ENCODE data around the gene MDN1.

MDN1 gene, protein sequence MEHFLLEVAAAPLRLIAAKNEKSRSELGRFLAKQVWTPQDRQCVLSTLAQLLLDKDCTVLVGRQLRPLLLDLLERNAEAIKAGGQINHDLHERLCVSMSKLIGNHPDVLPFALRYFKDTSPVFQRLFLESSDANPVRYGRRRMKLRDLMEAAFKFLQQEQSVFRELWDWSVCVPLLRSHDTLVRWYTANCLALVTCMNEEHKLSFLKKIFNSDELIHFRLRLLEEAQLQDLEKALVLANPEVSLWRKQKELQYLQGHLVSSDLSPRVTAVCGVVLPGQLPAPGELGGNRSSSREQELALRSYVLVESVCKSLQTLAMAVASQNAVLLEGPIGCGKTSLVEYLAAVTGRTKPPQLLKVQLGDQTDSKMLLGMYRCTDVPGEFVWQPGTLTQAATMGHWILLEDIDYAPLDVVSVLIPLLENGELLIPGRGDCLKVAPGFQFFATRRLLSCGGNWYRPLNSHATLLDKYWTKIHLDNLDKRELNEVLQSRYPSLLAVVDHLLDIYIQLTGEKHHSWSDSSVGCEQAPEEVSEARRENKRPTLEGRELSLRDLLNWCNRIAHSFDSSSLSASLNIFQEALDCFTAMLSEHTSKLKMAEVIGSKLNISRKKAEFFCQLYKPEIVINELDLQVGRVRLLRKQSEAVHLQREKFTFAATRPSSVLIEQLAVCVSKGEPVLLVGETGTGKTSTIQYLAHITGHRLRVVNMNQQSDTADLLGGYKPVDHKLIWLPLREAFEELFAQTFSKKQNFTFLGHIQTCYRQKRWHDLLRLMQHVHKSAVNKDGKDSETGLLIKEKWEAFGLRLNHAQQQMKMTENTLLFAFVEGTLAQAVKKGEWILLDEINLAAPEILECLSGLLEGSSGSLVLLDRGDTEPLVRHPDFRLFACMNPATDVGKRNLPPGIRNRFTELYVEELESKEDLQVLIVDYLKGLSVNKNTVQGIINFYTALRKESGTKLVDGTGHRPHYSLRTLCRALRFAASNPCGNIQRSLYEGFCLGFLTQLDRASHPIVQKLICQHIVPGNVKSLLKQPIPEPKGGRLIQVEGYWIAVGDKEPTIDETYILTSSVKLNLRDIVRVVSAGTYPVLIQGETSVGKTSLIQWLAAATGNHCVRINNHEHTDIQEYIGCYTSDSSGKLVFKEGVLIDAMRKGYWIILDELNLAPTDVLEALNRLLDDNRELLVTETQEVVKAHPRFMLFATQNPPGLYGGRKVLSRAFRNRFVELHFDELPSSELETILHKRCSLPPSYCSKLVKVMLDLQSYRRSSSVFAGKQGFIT (N-terminal part only)

DNA sequence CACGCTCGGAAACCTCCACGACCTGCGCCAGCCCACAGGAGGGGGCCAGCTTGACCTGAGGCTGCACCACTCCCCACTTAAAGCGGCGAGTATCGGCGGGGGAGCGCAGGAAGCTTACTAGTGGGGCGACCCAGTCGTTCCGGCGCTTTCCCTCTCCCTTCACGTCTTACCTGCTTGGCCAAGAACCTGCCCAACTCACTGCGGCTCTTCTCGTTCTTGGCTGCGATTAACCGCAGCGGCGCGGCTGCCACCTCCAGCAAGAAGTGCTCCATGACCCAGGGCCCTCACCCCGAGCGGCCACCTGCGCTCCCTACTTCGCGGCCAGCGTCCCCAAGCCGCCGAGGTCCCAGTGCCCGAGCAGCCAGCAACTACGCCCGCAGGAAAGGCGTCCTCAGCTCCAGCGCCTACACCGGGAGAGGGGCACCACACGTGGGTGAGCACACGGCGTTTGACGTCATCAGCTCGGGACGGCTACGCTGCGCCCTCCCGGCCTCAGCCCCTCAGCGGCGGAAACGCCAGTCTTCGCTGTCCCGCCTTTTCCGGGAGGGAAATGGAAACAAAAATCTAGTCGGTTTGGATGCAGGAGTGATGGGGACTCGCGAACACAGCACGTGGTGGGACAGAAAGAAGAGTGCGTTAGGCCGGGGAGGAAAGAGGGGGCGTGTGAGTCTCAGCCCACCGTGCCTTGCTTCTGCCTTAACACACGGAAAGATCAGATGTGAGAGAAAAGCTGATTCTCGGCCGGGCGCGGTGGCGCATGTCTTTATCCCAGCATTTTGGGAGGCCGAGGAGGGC is at the start of gene MDN1:
TSS of gene MDN1 (minus strand) at position 459 of the 795 bp plus-strand sequence. CDS start at position 272, 187 bp downstream.
- no peak for TF ChIP-seq ZFX (IDR thresholded peaks at IDR 0.05)
- TF ChIP-seq, protein P1, sequence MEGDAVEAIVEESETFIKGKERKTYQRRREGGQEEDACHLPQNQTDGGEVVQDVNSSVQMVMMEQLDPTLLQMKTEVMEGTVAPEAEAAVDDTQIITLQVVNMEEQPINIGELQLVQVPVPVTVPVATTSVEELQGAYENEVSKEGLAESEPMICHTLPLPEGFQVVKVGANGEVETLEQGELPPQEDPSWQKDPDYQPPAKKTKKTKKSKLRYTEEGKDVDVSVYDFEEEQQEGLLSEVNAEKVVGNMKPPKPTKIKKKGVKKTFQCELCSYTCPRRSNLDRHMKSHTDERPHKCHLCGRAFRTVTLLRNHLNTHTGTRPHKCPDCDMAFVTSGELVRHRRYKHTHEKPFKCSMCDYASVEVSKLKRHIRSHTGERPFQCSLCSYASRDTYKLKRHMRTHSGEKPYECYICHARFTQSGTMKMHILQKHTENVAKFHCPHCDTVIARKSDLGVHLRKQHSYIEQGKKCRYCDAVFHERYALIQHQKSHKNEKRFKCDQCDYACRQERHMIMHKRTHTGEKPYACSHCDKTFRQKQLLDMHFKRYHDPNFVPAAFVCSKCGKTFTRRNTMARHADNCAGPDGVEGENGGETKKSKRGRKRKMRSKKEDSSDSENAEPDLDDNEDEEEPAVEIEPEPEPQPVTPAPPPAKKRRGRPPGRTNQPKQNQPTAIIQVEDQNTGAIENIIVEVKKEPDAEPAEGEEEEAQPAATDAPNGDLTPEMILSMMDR (conservative IDR thresholded peaks at IDR 0.05), result no peak
- H3K27ac ChIP-seq, result peak within 1 kb of the TSS; percentile 71

DNA sequence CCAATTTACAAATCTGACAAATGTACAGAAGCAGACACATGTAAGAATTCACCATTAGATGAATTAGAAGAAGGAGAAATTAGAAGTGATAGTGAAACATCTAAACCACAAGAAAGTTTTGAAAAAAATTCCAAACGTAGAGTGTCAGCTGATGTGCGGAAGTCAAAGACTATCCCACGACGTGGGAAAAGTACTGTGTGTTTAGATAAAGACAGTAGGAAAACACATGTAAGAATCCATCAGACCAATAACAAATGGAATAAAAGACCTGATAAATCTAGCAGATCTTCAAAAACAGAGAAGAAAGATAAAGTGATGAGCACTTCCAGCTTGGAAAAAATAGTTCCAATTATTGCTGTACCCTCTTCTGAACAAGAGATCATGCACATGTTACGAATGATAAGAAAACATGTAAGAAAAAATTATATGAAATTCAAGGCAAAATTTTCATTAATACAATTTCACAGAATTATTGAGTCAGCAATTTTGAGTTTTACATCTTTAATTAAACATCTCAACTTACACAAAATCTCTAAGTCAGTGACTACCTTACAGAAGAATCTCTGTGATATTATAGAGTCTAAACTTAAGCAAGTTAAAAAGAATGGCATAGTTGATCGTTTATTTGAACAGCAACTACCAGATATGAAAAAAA is 46.6 kb upstream of the MDN1 start:
- TF ChIP-seq, protein P1 (conservative IDR thresholded peaks at IDR 0.05), result no peak
- TF ChIP-seq ZFX (IDR thresholded peaks at IDR 0.05), result no peak
- no peak overlapping the region for H3K27ac ChIP-seq

DNA sequence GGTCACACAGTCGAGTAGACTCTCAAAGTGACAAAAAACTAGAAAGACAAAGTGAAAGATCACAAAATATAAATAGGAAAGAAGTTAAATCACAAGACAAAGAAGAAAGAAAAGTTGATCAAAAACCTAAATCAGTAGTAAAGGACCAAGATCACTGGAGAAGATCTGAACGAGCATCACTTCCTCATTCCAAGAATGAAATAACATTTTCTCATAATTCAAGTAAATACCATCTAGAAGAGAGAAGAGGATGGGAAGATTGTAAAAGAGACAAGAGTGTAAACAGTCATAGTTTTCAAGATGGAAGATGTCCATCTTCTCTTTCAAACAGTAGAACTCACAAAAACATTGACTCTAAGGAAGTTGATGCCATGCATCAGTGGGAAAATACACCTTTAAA is 43.1 kb upstream of the MDN1 start:
- TF ChIP-seq ZFX (IDR thresholded peaks at IDR 0.05), result no peak
- no peak overlapping the region for H3K27ac ChIP-seq

DNA sequence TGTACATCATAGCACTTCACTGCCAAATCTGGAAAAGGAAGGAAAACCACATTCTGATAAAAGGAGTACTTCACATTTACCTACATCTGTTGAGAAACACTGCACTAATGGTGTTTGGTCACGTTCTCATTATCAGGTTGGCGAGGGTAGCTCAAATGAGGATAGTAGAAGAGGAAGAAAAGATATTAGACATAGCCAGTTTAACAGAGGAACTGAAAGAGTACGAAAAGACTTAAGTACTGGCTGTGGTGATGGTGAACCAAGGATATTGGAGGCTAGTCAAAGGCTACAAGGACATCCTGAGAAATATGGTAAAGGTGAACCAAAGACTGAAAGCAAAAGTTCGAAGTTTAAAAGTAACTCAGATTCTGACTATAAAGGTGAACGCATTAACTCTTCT is 42.7 kb upstream of the MDN1 start:
- TF ChIP-seq, protein P1 (conservative IDR thresholded peaks at IDR 0.05), result no peak
- no peak for TF ChIP-seq ZFX (IDR thresholded peaks at IDR 0.05)
- H3K27ac ChIP-seq, result no peak overlapping the region

DNA sequence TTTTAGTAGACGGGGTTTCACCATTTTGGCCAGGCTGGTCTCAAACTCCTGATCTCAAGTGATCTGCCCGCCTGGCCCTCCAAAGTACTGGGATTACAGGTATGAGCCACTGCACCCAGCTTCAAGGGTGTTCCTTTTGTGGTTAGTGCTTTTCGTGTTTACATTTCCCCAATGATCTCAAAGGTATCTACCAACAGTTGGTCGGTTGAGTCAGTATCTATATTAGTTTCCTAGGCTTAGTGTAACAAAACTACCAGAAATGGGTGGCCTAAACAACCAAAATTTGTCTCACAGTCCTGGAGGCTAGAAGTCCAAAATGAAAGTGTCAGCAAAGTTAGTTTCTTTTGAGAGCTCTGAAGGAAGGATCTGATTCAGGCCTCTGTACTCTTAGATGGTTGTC is 40.1 kb upstream of the MDN1 start:
- H3K27ac ChIP-seq, result no peak overlapping the region
- TF ChIP-seq, protein P1 (conservative IDR thresholded peaks at IDR 0.05), result no peak
- no peak for TF ChIP-seq ZFX (IDR thresholded peaks at IDR 0.05)

DNA sequence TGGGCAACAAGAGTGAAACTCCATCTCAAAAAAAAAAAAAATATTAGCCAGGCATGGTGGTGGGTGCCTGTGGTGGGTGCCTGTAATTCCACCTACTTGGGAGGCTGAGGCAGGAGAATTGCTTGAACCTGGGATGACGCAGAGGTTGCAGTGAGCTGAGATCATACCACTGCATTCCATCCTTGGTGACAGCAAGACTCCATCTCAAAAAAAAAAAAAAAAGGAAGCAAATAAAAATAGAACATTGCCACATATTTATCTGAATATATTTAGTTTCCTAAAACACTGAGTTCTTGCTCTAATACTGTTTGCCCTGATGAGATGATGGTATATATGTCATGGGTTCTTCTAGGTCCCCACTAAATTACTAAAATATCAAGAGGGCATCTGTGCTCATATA is 38.4 kb upstream of the MDN1 start:
- TF ChIP-seq, protein P1 (conservative IDR thresholded peaks at IDR 0.05), result no peak
- no peak for TF ChIP-seq ZFX (IDR thresholded peaks at IDR 0.05)

More for the DNA sequence above, 38.4 kb upstream of the MDN1 start:
- H3K27ac ChIP-seq, result no peak overlapping the region

Measured in C4-2B (cell line).